Endothelial cell of umbilical vein (primary cell): ENCODE results near the gene GNPAT. TPM values are rescaled to one million over a fixed set of nuclear protein-coding genes. Genes with fewer than 3 reads are reported as not detected.

Source experiments
- BruUV-seq: library from RNA; stranded (reverse); fragments of 400-500 nt; replicated peaks from 2 replicates; lab custom pipeline; 2021; lab: Mats Ljungman, UMichigan
- CTCF ChIA-PET: fragments of 300-600, 350-600 bp; sonication (Branson Sonifier 250); formaldehyde crosslinking; loops from one replicate; lab custom pipeline; 2021; ENCODE audit warnings: antibody characterized with exemption, inconsistent platforms; lab: Charles Lee
- POLR2A ChIA-PET: fragments of 300-600, 350-600 bp; sonication (Branson Sonifier 250); formaldehyde crosslinking; loops from one replicate; lab custom pipeline; 2021; ENCODE audit warnings: antibody characterized with exemption, inconsistent platforms; lab: Charles Lee
- DNase-seq: peaks from one replicate; pipeline ENCODE4 v3.0.0-alpha.2; 2011; ENCODE audit warnings: low read depth, low spot score
- FAIRE-seq: peaks from 2 replicates; lab custom pipeline; 2011; peaks lifted over from hg19 to GRCh38; lab: Jason Lieb, UNC
- H2AFZ ChIP-seq: 2 replicates; pipeline ENCODE4 v1.6.0; 2012; ENCODE audit warnings: low read depth, low read length, control low read depth, inconsistent platforms
- H3K27ac ChIP-seq: 2 replicates; pipeline ENCODE4 v1.5.1; 2011; ENCODE audit warnings: low read depth, mild to moderate bottlenecking, control low read depth, low read length, moderate library complexity; ENCODE audit not compliant: insufficient read depth
- H3K27me3 ChIP-seq, 2 experiments: 2 replicates each; pipeline versions ENCODE4 v1.6.0 to v1.6.1; 2011; ENCODE audit warnings: low read length in 2 of 2, mixed read lengths in 1 of 2; ENCODE audit not compliant: control insufficient read depth in 2 of 2, insufficient read depth in 2 of 2
- H3K36me3 ChIP-seq, 2 experiments: 2 replicates in 1 of 2; 3 replicates in 1 of 2; pipeline ENCODE4 v1.5.1; 2011; ENCODE audit warnings: low read length in 2 of 2, mild to moderate bottlenecking in 1 of 2, moderate library complexity in 1 of 2; ENCODE audit not compliant: control insufficient read depth in 2 of 2, insufficient read depth in 2 of 2; ENCODE audit errors: extremely low read depth in 1 of 2
- H3K4me1 ChIP-seq: 3 replicates; pipeline ENCODE4 v1.5.1; 2011; ENCODE audit warnings: mild to moderate bottlenecking, low read length; ENCODE audit not compliant: control insufficient read depth, insufficient read depth; ENCODE audit errors: extremely low read depth
- H3K4me2 ChIP-seq: 2 replicates; pipeline ENCODE4 v1.6.1; 2011; ENCODE audit warnings: low read length, control low read depth, mixed read lengths; ENCODE audit not compliant: insufficient read depth
- H3K4me3 ChIP-seq, 3 experiments: fragments of 200-600 bp in 1 of 3; sonication (generic), shearing (Covaris generic) in 1 of 3; replicated peaks in 1 of 3; 2 replicates each; pipeline ENCODE4 v1.5.1; 2011 to 2016; ENCODE audit warnings: control low read depth in 3 of 3, low read length in 3 of 3, mild to moderate bottlenecking in 2 of 3, inconsistent platforms in 1 of 3, low read depth in 1 of 3, moderate library complexity in 1 of 3; ENCODE audit not compliant: insufficient read depth in 1 of 3
- H3K79me2 ChIP-seq: 2 replicates; pipeline ENCODE4 v1.6.0; 2012; ENCODE audit warnings: low read length, inconsistent platforms; ENCODE audit not compliant: control insufficient read depth, insufficient read depth
- H3K9ac ChIP-seq: replicated peaks from 2 replicates; pipeline ENCODE3; 2011; ENCODE audit warnings: low read length, control low read depth; ENCODE audit not compliant: insufficient read depth; ENCODE audit errors: extremely low read depth
- H3K9me1 ChIP-seq: replicated peaks from 3 replicates; pipeline ENCODE4 v1.6.0; 2011; ENCODE audit warnings: mild to moderate bottlenecking, low read length; ENCODE audit not compliant: control insufficient read depth, insufficient read depth; ENCODE audit errors: extremely low read depth
- H3K9me3 ChIP-seq: replicated peaks from 2 replicates; pipeline ENCODE4 v1.5.1; 2012; ENCODE audit warnings: low read length, inconsistent platforms; ENCODE audit not compliant: control insufficient read depth, insufficient read depth
- H4K20me1 ChIP-seq: replicated peaks from 2 replicates; pipeline ENCODE3; 2011; ENCODE audit warnings: mild to moderate bottlenecking, low read length; ENCODE audit not compliant: control insufficient read depth, insufficient read depth; ENCODE audit errors: extremely low read depth
- EZH2 ChIP-seq: IDR thresholded peaks from 2 replicates; pipeline ENCODE4 v1.6.1; 2012; ENCODE audit warnings: borderline replicate concordance, low read depth, mild to moderate bottlenecking, moderate library complexity, low read length, inconsistent platforms; ENCODE audit not compliant: severe bottlenecking
- FOS ChIP-seq: IDR thresholded peaks from 2 replicates; pipeline ENCODE4 v1.6.1; 2011; ENCODE audit warnings: mild to moderate bottlenecking, low read length, moderate library complexity, borderline replicate concordance; ENCODE audit not compliant: insufficient read depth
- GATA2 ChIP-seq: IDR thresholded peaks from 2 replicates; pipeline ENCODE4 v1.7.0; 2011; ENCODE audit warnings: low read depth, mild to moderate bottlenecking, moderate library complexity, mixed read lengths, low read length; ENCODE audit not compliant: insufficient read length, insufficient read depth
- JUN ChIP-seq: IDR thresholded peaks from 2 replicates; pipeline ENCODE4 v1.6.1; 2011; ENCODE audit warnings: borderline replicate concordance, low read depth; ENCODE audit not compliant: insufficient read length, insufficient read depth
- MYC ChIP-seq: IDR thresholded peaks from one replicate; pipeline ENCODE4 v1.6.1; 2011; ENCODE audit warnings: mild to moderate bottlenecking, low read depth, low read length
- POLR2A ChIP-seq: IDR thresholded peaks from 2 replicates; pipeline ENCODE4 v1.6.1; 2012; ENCODE audit warnings: low read depth, mild to moderate bottlenecking, control low read depth, low read length
- POLR2AphosphoS5 ChIP-seq: IDR thresholded peaks from 2 replicates; pipeline ENCODE4 v1.6.1; 2012; ENCODE audit warnings: low read depth, mild to moderate bottlenecking, control low read depth, low read length, moderate library complexity; ENCODE audit not compliant: insufficient read depth
- dilution Hi-C: fragments of 300-500 bp; cut with MboI; formaldehyde crosslinking; loops from one replicate; pipeline ENCODE4 v1.15.0; 2019; ENCODE audit warnings: low sequenced_read_pairs; ENCODE audit not compliant: extremely low pct_ligation_motif_present
- intact Hi-C: fragments of 100-400 bp; cut with micrococcal nuclease; formaldehyde crosslinking; loops from one replicate; pipeline ENCODE4 v1.10.0; 2022
- polyA plus RNA-seq, 4 experiments: library from polyadenylated mRNA; depleted of rRNA in 3 of 4; stranded (reverse) in 3 of 4; unstranded in 1 of 4; fragments of >200 nt; gene quantifications; 2 replicates each; pipeline versions ENCODE4 v1.2.1 to v1.2.3, GENCODE V29; 2011 to 2012; ENCODE audit warnings: missing spikeins in 1 of 4
- total RNA-seq: library from RNA; stranded (reverse); gene quantifications from 2 replicates; pipeline ENCODE4 v1.2.3, GENCODE V29; 2021
- TF ChIP-seq, protein P1 (sequence below): IDR thresholded peaks from 2 replicates; pipeline ENCODE4 v1.6.1; 2011; ENCODE audit not compliant: insufficient read depth, insufficient read length
- TF ChIP-seq, protein P2 (sequence below), 2 donors: IDR thresholded peaks; 1 replicate in 1 of 2; 2 replicates in 1 of 2; pipeline ENCODE4 v1.5.1; 2011; ENCODE audit warnings: low read length in 2 of 2, mild to moderate bottlenecking in 2 of 2, moderate library complexity in 2 of 2, control low read depth in 1 of 2, inconsistent platforms in 1 of 2, low read depth in 1 of 2; ENCODE audit not compliant: insufficient read depth in 1 of 2; ENCODE audit errors: extremely low read depth in 1 of 2

The GNPAT gene
- total and polyA plus RNA-seq, 2 donors (not counting 3 experiments of a cell fraction or from before 2014, with no cell fraction given) = 18.9 to 51.4 TPM

DNA sequence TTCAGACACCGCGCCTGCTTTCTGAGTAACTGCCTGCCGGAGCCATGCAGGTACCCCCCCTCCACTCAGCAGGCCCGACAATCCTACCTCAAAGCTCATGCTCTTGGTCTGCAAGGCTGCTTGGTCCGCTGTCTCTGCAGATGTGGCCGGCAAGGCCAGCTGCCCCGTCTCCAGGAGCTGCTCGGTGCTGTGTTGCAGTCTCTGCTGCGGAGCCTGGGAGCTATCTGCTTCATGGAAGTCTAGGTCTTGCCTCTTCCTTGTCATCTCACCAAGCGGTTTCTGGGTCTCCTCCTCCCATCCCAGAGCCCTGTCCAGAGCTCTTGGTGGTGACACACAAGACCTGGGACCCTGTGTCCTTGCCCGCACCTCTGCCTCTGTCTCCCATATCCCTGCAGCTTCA is 24.0 kb upstream of the GNPAT start:
- Histone ChIP-seq H3K36me3 (no peaks in the 10 kb centered on the region), H3K9me1 (no peaks in the 10 kb centered on the region), H3K4me2 (no peak overlapping the region), H3K4me3 (no peak overlapping the region), H3K79me2 (no peaks in the 10 kb centered on the region), H2AFZ (no peak overlapping the region), H3K27ac (no peak overlapping the region), H3K9me3 (no peaks in the 10 kb centered on the region), H4K20me1 (no peaks in the 10 kb centered on the region), H3K4me1 (no peaks in the 10 kb centered on the region), H3K27me3 (peaks cover 6 to 7% of the 10 kb centered on the region in 2 experiments), H3K9ac (no peak overlapping the region)
- dilution Hi-C loops = no loop called here
- BruUV-seq = no TSS peak
- TF ChIP-seq POLR2AphosphoS5 (no peak), GATA2 (no peak), MYC (no peak), EZH2 (no peak), POLR2A (no peak), JUN (no peak), FOS (no peak)
- TF ChIP-seq, protein P1, sequence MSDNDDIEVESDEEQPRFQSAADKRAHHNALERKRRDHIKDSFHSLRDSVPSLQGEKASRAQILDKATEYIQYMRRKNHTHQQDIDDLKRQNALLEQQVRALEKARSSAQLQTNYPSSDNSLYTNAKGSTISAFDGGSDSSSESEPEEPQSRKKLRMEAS = no peak
- TF ChIP-seq, protein P2, sequence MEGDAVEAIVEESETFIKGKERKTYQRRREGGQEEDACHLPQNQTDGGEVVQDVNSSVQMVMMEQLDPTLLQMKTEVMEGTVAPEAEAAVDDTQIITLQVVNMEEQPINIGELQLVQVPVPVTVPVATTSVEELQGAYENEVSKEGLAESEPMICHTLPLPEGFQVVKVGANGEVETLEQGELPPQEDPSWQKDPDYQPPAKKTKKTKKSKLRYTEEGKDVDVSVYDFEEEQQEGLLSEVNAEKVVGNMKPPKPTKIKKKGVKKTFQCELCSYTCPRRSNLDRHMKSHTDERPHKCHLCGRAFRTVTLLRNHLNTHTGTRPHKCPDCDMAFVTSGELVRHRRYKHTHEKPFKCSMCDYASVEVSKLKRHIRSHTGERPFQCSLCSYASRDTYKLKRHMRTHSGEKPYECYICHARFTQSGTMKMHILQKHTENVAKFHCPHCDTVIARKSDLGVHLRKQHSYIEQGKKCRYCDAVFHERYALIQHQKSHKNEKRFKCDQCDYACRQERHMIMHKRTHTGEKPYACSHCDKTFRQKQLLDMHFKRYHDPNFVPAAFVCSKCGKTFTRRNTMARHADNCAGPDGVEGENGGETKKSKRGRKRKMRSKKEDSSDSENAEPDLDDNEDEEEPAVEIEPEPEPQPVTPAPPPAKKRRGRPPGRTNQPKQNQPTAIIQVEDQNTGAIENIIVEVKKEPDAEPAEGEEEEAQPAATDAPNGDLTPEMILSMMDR (IDR thresholded peaks at IDR 0.05; ENCODE audit: extremely low read depth in 1 of 2, insufficient read depth in 1 of 2, low read depth in 1 of 2, low read length in 2 of 2) = no peak
- intact Hi-C loops = no loop called here
- FAIRE-seq (no peak), DNase-seq (no peak)
- ChIA-PET CTCF (interaction anchor here (0.6 to 1.0 kb wide), 2 partner anchors 117 to 370 kb away, joined by 3 to 4 read pairs; no protein-coding TSS in a partner anchor), POLR2A (no interaction called here)
